ENCODE results near the gene ALDH7A1.

- no peak for TF ChIP-seq CTCF (IDR thresholded peaks at IDR 0.05; ENCODE audit: low read length)
- no peak for TF ChIP-seq EZH2 (optimal IDR thresholded peaks at IDR 0.05; ENCODE audit: low read depth, low read length)
- no peak for TF ChIP-seq EZH2phosphoT487 (IDR thresholded peaks at IDR 0.05; ENCODE audit: low read length)
Measured at GRCh38 chr5:126506079-126506478, 88.9 kb downstream of the ALDH7A1 start.
